Smooth muscle cell (in vitro differentiated cells): Measurements from ENCODE around the gene TNFSF15. TPM values are rescaled to one million over a fixed set of nuclear protein-coding genes. Genes with fewer than 3 reads are reported as not detected.

Source experiments
- DNase-seq: peaks from one replicate; lab custom pipeline; 2025; ENCODE audit not compliant: unreplicated experiment; lab: John Stamatoyannopoulos, UW
- H2AFZ ChIP-seq: fragments of 200-600 bp; sonication (generic); 2 replicates; pipeline ENCODE4 v1.6.0; 2016; ENCODE audit warnings: antibody characterized with exemption, low read depth, mild to moderate bottlenecking
- H3F3A ChIP-seq: fragments of 200-600 bp; sonication (generic); 2 replicates; pipeline ENCODE4 v1.6.0; 2017; ENCODE audit warnings: antibody characterized with exemption, low read depth
- H3K27ac ChIP-seq: fragments of 200-600 bp; sonication (generic); 2 replicates; pipeline ENCODE4 v1.5.1; 2016; ENCODE audit warnings: low read depth, mild to moderate bottlenecking
- H3K27me3 ChIP-seq: fragments of 200-600 bp; sonication (generic); 2 replicates; pipeline ENCODE4 v1.6.1; 2016; ENCODE audit warnings: low read depth, mild to moderate bottlenecking
- H3K36me3 ChIP-seq: fragments of 200-600 bp; sonication (generic); 2 replicates; pipeline ENCODE4 v1.5.1; 2016; ENCODE audit warnings: low read depth
- H3K4me1 ChIP-seq: fragments of 200-600 bp; sonication (generic); 2 replicates; pipeline ENCODE4 v1.5.1; 2016; ENCODE audit warnings: low read depth
- H3K4me2 ChIP-seq: fragments of 200-600 bp; sonication (generic); 2 replicates; pipeline ENCODE4 v1.6.0; 2016; ENCODE audit warnings: mild to moderate bottlenecking
- H3K4me3 ChIP-seq: fragments of 200-600 bp; sonication (generic); 2 replicates; pipeline ENCODE4 v1.5.1; 2016; ENCODE audit warnings: mild to moderate bottlenecking
- H3K79me2 ChIP-seq: fragments of 200-600 bp; sonication (generic); 2 replicates; pipeline ENCODE4 v1.6.0; 2016; ENCODE audit warnings: low read depth, mild to moderate bottlenecking
- H3K9ac ChIP-seq: fragments of 200-600 bp; sonication (generic); 2 replicates; pipeline ENCODE4 v1.6.0; 2016; ENCODE audit warnings: low read depth
- H3K9me3 ChIP-seq: fragments of 200-600 bp; sonication (generic); replicated peaks from 2 replicates; pipeline ENCODE4 v1.5.1; 2016; ENCODE audit warnings: low read depth
- H4K20me1 ChIP-seq: fragments of 200-600 bp; sonication (generic); 2 replicates; pipeline ENCODE4 v1.6.0; 2016; ENCODE audit warnings: low read depth
- WGBS: methylation state at CpG from one replicate; pipeline ENCODE4 v1.1.7; 2016; ENCODE audit warnings: low lambda C conversion rate; 5-methylcytosine and 5-hydroxymethylcytosine counted together
- polyA plus RNA-seq: library from polyadenylated mRNA; unstranded; fragments of >200 nt; fragmentation: Nextera tagmentation; extraction: Ambion mirVana; gene quantifications from 2 replicates; pipeline ENCODE4 v1.2.1, GENCODE V29; 2016
- total RNA-seq: library from RNA; depleted of rRNA; stranded (reverse); fragments of >200 nt; gene quantifications from 2 replicates; pipeline ENCODE4 v1.2.3, GENCODE V29; 2014
- TF ChIP-seq, protein P1 (sequence below): fragments of 200-600 bp; sonication (generic); IDR thresholded peaks from 2 replicates; pipeline ENCODE4 v1.5.1; 2017; ENCODE audit warnings: borderline replicate concordance, mild to moderate bottlenecking, antibody characterized with exemption; ENCODE audit not compliant: insufficient read depth, poor library complexity, severe bottlenecking

The TNFSF15 gene
- total and polyA plus RNA-seq, 2 experiments from 2014 or later, result 2.3 to 5.5 TPM

GRCh38 chr9:114792396-114792795, 13.4 kb downstream of the TNFSF15 start:
- DNase-seq, result no peak
- TF ChIP-seq, protein P1, sequence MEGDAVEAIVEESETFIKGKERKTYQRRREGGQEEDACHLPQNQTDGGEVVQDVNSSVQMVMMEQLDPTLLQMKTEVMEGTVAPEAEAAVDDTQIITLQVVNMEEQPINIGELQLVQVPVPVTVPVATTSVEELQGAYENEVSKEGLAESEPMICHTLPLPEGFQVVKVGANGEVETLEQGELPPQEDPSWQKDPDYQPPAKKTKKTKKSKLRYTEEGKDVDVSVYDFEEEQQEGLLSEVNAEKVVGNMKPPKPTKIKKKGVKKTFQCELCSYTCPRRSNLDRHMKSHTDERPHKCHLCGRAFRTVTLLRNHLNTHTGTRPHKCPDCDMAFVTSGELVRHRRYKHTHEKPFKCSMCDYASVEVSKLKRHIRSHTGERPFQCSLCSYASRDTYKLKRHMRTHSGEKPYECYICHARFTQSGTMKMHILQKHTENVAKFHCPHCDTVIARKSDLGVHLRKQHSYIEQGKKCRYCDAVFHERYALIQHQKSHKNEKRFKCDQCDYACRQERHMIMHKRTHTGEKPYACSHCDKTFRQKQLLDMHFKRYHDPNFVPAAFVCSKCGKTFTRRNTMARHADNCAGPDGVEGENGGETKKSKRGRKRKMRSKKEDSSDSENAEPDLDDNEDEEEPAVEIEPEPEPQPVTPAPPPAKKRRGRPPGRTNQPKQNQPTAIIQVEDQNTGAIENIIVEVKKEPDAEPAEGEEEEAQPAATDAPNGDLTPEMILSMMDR, result no peak
- H3K9me3 ChIP-seq, result no peaks in the 10 kb centered on the region
- H3K9ac ChIP-seq, result no peak overlapping the region
- H3K4me1 ChIP-seq, result no peaks in the 10 kb centered on the region
- no peak overlapping the region for H3K4me3 ChIP-seq
- no peaks in the 10 kb centered on the region for H3K79me2 ChIP-seq
- H3F3A ChIP-seq, result no peaks in the 10 kb centered on the region
- no peaks in the 10 kb centered on the region for H3K27me3 ChIP-seq
- H4K20me1 ChIP-seq, result no peaks in the 10 kb centered on the region
- H2AFZ ChIP-seq, result no peak overlapping the region
- H3K4me2 ChIP-seq, result no peak overlapping the region
- H3K27ac ChIP-seq, result no peak overlapping the region
- WGBS, result 95% methylated on average over 4 of the region's 4 CpGs
- no peaks in the 10 kb centered on the region for H3K36me3 ChIP-seq

DNA sequence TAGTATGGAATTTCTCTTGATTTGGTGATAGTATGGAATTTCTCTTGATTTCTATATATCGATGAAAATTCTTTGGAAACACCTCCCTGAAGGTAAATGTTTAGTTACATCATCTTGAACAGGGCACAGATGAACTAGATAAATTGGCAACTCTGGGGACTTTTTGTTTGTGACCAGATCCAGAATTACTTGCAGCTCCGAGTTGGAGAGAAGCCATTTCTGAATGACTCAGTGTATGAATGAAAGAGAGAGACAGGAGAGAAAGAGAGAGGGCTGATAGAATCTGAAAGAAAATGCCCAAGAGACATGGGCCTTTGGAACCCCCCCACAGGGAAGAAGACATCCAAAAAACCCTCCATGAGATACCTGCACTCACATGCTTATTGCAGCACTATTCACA, 14.1 kb downstream of the TNFSF15 start:
- no peak overlapping the region for H3K4me2 ChIP-seq
- DNase-seq, result no peak
- H3F3A ChIP-seq, result no peaks in the 10 kb centered on the region
- H3K4me1 ChIP-seq, result no peaks in the 10 kb centered on the region
- no peaks in the 10 kb centered on the region for H3K27me3 ChIP-seq
- no peak overlapping the region for H3K27ac ChIP-seq
- TF ChIP-seq, protein P1, result no peak
- H3K79me2 ChIP-seq, result no peaks in the 10 kb centered on the region
- H3K9me3 ChIP-seq, result no peaks in the 10 kb centered on the region
- no peaks in the 10 kb centered on the region for H3K36me3 ChIP-seq
- WGBS, result 90% methylated on average over 2 of the region's 2 CpGs
- no peaks in the 10 kb centered on the region for H4K20me1 ChIP-seq
- no peak overlapping the region for H3K4me3 ChIP-seq
- no peak overlapping the region for H2AFZ ChIP-seq
- H3K9ac ChIP-seq, result no peak overlapping the region

GRCh38 chr9:114791312-114791711, 14.5 kb downstream of the TNFSF15 start:
- Histone ChIP-seq H3K4me2 (no peak overlapping the region), H3K4me3 (no peak overlapping the region), H3F3A (no peaks in the 10 kb centered on the region), H3K27me3 (no peaks in the 10 kb centered on the region), H3K4me1 (no peaks in the 10 kb centered on the region), H3K9ac (no peak overlapping the region), H3K27ac (no peak overlapping the region), H3K9me3 (no peaks in the 10 kb centered on the region), H2AFZ (no peak overlapping the region), H3K79me2 (no peaks in the 10 kb centered on the region), H4K20me1 (no peaks in the 10 kb centered on the region), H3K36me3 (no peaks in the 10 kb centered on the region)
- TF ChIP-seq, protein P1, result no peak
- no peak for DNase-seq

DNA sequence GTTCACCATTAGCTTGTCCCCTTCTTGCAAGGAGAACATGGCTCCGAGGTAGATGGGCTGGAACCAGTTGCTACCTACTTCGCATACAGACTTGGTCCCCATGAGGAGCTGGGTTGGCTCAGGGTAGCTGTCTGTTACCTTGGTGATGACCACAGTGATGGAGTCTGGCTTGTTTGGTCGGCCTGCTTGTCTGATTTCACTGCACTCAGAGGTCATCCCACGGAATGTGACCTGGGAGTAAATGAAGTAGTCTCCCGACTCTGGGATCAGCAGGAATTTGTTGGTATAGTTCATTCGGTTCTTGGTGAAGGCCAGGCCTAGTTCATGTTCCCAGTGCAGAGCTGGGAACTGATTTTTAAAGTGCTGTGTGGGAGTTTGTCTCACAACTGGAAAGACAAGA, 15.3 kb downstream of the TNFSF15 start:
- TF ChIP-seq, protein P1, result no peak
- H3K9ac ChIP-seq, result no peak overlapping the region
- H4K20me1 ChIP-seq, result no peaks in the 10 kb centered on the region
- no peak for DNase-seq
- H3K27ac ChIP-seq, result no peak overlapping the region
- no peaks in the 10 kb centered on the region for H3K79me2 ChIP-seq
- 61% methylated on average over 6 of the region's 6 CpGs for WGBS
- H2AFZ ChIP-seq, result no peak overlapping the region
- H3K4me3 ChIP-seq, result no peak overlapping the region
- no peaks in the 10 kb centered on the region for H3K36me3 ChIP-seq
- H3K4me2 ChIP-seq, result no peak overlapping the region
- H3K4me1 ChIP-seq, result peaks cover 5% of the 10 kb centered on the region
- H3K9me3 ChIP-seq, result no peaks in the 10 kb centered on the region
- H3K27me3 ChIP-seq, result no peaks in the 10 kb centered on the region
- H3F3A ChIP-seq, result no peaks in the 10 kb centered on the region
